ENCODE data around the gene PRRT1.

DNA sequence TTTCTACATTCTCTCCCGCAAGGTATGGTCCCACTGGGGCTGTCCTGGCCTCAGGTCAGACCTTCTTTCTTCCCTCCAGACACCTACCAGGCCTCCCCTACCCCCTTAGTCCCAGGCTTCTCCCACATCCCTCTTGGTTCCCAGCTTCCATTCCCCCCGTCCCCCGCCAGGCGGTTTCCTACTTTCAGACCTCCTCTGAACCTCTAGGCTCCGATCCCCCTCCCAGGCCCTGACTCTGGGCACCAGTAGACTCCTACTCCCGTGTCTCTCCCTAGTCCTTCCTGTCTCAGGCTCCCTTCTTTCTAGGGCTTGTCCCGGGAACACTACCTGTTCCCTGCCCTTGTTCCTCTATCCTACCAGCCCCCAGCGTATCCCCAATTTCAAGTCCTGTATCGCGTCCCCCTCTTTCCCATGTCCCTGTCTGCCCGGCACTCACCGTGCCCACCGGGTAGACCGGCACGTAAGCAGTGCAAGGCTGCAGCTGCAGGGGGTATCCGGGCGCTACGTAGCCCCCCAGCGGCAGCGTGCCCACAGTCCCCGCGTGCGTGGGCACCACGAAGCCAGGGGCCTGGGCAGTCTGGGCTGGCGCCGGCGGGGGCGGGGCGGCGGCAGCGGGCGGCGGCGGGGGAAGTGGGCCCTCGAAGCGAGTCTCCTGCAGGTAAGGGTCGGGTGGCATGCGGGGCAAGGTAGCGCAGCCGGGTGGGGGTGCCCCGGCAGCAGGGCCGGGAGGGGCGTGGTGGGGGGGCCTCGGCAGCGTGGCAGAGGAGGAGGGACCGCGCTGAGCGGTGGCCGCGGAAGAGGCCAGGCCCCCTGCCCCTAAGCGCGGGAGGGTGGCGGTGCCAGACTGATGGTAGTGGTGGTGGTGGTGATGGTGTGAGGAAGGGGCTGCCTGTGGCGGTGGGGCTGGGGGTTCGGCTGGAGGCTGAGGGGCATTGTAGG, 1.5 kb downstream of the PRRT1 start:
- TF ChIP-seq POLR2A (IDR thresholded peaks at IDR 0.05; ENCODE audit: low read depth, low read length), result no peak
- no peak for TF ChIP-seq SPI1 (IDR thresholded peaks at IDR 0.05; ENCODE audit: low read depth, low read length)
